Ascending aorta (tissue), 2 donors: Measurements from ENCODE around the gene GRIK3. TPM values are rescaled to one million over a fixed set of nuclear protein-coding genes. Genes with fewer than 3 reads are reported as not detected.

Source experiments
- DNase-seq, 2 donors: peaks; one replicate each; pipeline ENCODE4 v3.0.0-alpha.2; 2019; ENCODE audit warnings: low spot score in 2 of 2
- H3K27ac ChIP-seq, 2 donors: fragments of 200-600 bp; sonication (generic); one replicate each; pipeline ENCODE4 v1.5.1; 2016 to 2017; ENCODE audit warnings: mild to moderate bottlenecking in 1 of 2
- H3K27me3 ChIP-seq: fragments of 200-600 bp; sonication (generic); one replicate; pipeline ENCODE4 v1.5.1; 2017
- H3K36me3 ChIP-seq, 2 donors: fragments of 200-600 bp; sonication (generic); one replicate each; pipeline ENCODE4 v1.5.1; 2016
- H3K4me1 ChIP-seq, 2 donors: fragments of 200-600 bp; sonication (generic); one replicate each; pipeline ENCODE4 v1.5.1; 2016 to 2017; ENCODE audit warnings: mild to moderate bottlenecking in 1 of 2
- H3K4me3 ChIP-seq, 2 donors: fragments of 200-600 bp; sonication (generic); one replicate each; pipeline ENCODE4 v1.5.1; 2016 to 2017; ENCODE audit warnings: mild to moderate bottlenecking in 1 of 2
- H3K9me3 ChIP-seq, 2 donors: fragments of 200-600 bp; sonication (generic); one replicate each; pipeline ENCODE4 v1.5.1; 2016
- intact Hi-C: fragments of 100-400 bp; cut with DNase I; formaldehyde crosslinking; loops from one replicate; pipeline ENCODE4 v1.15.1; 2023
- total RNA-seq: library from RNA; depleted of rRNA; stranded (reverse); fragments of >200 nt; gene quantifications from one replicate; pipeline ENCODE4 v1.1.0, GENCODE V29; 2016
- TF ChIP-seq, protein P1 (sequence below), 3 experiments: fragments of 200-600 bp in 2 of 3; fragments of 450-650 bp in 1 of 3; sonication (generic) in 2 of 3; IDR thresholded peaks; one replicate each; pipeline ENCODE4 v1.5.1; 2016 to 2019; ENCODE audit warnings: antibody characterized with exemption in 3 of 3, mild to moderate bottlenecking in 1 of 3, moderate library complexity in 1 of 3

GRIK3 gene
- total RNA-seq, 1 donor from 2014 or later = under 0.01 TPM

DNA sequence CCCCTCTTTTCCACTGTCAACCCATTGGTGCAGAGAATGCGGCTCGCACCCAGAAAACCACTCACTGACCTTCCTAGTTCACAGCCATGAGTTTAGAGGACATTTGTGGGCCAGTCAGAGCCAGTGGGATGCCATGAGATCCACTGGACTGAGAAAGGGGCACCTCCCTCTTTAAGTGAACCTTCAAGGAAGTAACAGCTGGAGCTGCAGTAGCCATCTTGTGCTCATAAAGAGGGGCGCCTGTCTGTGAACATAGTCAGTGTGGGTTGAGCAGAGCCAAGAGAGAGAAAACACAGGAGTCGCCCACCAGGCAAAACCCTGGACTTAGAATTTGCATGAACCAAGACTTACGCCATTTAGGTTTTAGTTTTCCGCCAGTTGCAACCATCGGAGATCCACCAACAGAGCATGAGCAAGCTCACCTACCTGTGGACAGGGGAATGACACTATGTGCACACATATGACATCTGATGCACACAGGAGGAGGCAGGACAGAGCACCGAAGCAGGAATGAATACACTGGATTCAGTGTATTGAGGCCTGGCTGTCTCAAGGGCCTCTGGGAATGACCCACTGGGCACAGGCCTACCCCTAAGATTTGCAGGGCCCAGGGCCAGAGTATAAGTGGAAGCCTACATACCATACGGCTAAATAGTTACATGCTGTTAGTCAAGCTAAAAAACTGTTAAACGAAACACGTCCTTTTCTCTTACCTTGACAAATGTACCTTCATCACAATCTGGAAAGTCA is 151.6 kb downstream of the GRIK3 start:
- peak in 1 of 2 donors; percentile 49 for DNase-seq
- TF ChIP-seq, protein P1, sequence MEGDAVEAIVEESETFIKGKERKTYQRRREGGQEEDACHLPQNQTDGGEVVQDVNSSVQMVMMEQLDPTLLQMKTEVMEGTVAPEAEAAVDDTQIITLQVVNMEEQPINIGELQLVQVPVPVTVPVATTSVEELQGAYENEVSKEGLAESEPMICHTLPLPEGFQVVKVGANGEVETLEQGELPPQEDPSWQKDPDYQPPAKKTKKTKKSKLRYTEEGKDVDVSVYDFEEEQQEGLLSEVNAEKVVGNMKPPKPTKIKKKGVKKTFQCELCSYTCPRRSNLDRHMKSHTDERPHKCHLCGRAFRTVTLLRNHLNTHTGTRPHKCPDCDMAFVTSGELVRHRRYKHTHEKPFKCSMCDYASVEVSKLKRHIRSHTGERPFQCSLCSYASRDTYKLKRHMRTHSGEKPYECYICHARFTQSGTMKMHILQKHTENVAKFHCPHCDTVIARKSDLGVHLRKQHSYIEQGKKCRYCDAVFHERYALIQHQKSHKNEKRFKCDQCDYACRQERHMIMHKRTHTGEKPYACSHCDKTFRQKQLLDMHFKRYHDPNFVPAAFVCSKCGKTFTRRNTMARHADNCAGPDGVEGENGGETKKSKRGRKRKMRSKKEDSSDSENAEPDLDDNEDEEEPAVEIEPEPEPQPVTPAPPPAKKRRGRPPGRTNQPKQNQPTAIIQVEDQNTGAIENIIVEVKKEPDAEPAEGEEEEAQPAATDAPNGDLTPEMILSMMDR (IDR thresholded peaks at IDR 0.05) = no peak

DNA sequence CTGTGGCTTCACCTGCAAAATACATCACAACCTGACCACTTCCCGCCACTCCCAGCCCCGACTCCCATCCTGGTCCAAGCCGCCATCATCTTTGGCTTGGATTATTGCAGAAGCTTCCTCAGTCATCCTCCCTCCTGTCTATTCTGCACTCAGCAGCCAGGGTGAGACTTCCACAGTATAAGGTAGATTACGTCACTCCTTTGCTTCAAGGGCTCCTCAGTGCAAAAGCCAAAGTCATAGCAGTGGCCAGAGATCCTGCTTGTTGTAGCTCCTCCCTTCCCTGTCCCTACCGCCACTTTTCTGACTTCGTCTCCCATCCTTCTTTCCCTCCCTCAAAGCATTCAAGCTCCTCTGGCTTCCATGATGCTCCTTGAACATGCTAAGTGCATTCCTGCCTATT is 152.8 kb downstream of the GRIK3 start:
- no peak overlapping the region for H3K27ac ChIP-seq
- intact Hi-C loops = no loop called here
- peak in 1 of 2 donors; percentile 40 for DNase-seq
- H3K36me3 ChIP-seq = no peaks in the 10 kb centered on the region
- no peaks in the 10 kb centered on the region for H3K27me3 ChIP-seq
- no peaks in the 10 kb centered on the region for H3K9me3 ChIP-seq
- TF ChIP-seq, protein P1 (IDR thresholded peaks at IDR 0.05) = no peak
- H3K4me3 ChIP-seq = no peak overlapping the region
- H3K4me1 ChIP-seq = no peaks in the 10 kb centered on the region

More for the DNA sequence above, 151.6 kb downstream of the GRIK3 start:
- no peak overlapping the region for H3K27ac ChIP-seq
- H3K27me3 ChIP-seq = no peaks in the 10 kb centered on the region
- intact Hi-C loops = no loop called here
- no peaks in the 10 kb centered on the region for H3K9me3 ChIP-seq
- H3K4me1 ChIP-seq = no peaks in the 10 kb centered on the region
- no peak overlapping the region for H3K4me3 ChIP-seq
- H3K36me3 ChIP-seq = no peaks in the 10 kb centered on the region

DNA sequence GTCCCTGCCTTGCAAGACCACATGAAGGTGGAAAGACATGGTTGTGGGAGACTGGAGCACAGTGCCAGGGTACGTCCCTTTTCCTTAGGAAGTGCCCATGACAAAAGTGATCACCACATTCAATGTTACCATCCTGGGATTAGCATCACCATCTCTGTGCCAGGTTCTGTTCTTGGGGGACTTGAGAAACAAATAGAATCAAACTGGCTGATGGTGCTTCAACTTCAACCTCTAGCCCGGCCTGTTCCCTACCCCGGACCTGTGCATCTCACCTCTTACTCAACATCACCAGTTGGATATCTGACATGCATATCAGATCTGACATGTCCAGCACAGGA is 153.3 kb downstream of the GRIK3 start:
- Histone ChIP-seq H3K4me1 (no peaks in the 10 kb centered on the region), H3K27me3 (no peaks in the 10 kb centered on the region), H3K4me3 (no peak overlapping the region), H3K36me3 (no peaks in the 10 kb centered on the region), H3K27ac (no peak overlapping the region), H3K9me3 (no peaks in the 10 kb centered on the region)
- intact Hi-C loops = no loop called here
- TF ChIP-seq, protein P1 (IDR thresholded peaks at IDR 0.05) = no peak
- peak in 1 of 2 donors; percentile 21 for DNase-seq

- H3K9me3 ChIP-seq = no peaks in the 10 kb centered on the region
- DNase-seq = peak in 1 of 2 donors; percentile 59
- no peak overlapping the region for H3K4me3 ChIP-seq
- H3K4me1 ChIP-seq = no peaks in the 10 kb centered on the region
- intact Hi-C loops = no loop called here
- no peaks in the 10 kb centered on the region for H3K27me3 ChIP-seq
- no peaks in the 10 kb centered on the region for H3K36me3 ChIP-seq
- TF ChIP-seq, protein P1 (IDR thresholded peaks at IDR 0.05) = no peak
- no peak overlapping the region for H3K27ac ChIP-seq
These were observed 153.9 kb downstream of the GRIK3 start for GRCh38 chr1:36880155-36881067.

GRCh38 chr1:36879613-36880012 is 154.7 kb downstream of the GRIK3 start:
- Histone ChIP-seq H3K27me3 (no peaks in the 10 kb centered on the region), H3K4me3 (no peak overlapping the region), H3K27ac (no peak overlapping the region), H3K4me1 (no peaks in the 10 kb centered on the region), H3K36me3 (no peaks in the 10 kb centered on the region), H3K9me3 (no peaks in the 10 kb centered on the region)
- TF ChIP-seq, protein P1 (IDR thresholded peaks at IDR 0.05) = no peak
- DNase-seq = peak in 1 of 2 donors; percentile 28
- intact Hi-C loops = no loop called here
